Measurements from ENCODE around the gene LIF. TPM values are rescaled to one million over a fixed set of nuclear protein-coding genes. Genes with fewer than 3 reads are reported as not detected.
"Not testable (repeated sequence)": the region's sequence is repeated elsewhere in the genome, so short reads cannot be mapped to it uniquely, and the experiment has no call there.

The LIF gene
- total RNA-seq, 1 donor from 2014 or later, result 0.23 TPM

- Mint-ChIP-seq H3K4me1 (ENCODE audit: unreplicated experiment) (peaks cover 3% of the 10 kb centered on the region), H3K27me3 (ENCODE audit: unreplicated experiment) (peaks cover 5% of the 10 kb centered on the region), H3K4me3 (ENCODE audit: unreplicated experiment) (no peak overlapping the region), H3K9me3 (ENCODE audit: unreplicated experiment) (no peaks in the 10 kb centered on the region), H3K36me3 (ENCODE audit: low read depth, unreplicated experiment) (no peaks in the 10 kb centered on the region), H3K27ac (ENCODE audit: unreplicated experiment) (no peak overlapping the region)
- TF ChIP-seq, protein P1, sequence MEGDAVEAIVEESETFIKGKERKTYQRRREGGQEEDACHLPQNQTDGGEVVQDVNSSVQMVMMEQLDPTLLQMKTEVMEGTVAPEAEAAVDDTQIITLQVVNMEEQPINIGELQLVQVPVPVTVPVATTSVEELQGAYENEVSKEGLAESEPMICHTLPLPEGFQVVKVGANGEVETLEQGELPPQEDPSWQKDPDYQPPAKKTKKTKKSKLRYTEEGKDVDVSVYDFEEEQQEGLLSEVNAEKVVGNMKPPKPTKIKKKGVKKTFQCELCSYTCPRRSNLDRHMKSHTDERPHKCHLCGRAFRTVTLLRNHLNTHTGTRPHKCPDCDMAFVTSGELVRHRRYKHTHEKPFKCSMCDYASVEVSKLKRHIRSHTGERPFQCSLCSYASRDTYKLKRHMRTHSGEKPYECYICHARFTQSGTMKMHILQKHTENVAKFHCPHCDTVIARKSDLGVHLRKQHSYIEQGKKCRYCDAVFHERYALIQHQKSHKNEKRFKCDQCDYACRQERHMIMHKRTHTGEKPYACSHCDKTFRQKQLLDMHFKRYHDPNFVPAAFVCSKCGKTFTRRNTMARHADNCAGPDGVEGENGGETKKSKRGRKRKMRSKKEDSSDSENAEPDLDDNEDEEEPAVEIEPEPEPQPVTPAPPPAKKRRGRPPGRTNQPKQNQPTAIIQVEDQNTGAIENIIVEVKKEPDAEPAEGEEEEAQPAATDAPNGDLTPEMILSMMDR (IDR thresholded peaks at IDR 0.05; ENCODE audit: unreplicated experiment), result no peak
- DNase-seq (ENCODE audit: low spot score), result no peak
Observed at GRCh38 chr22:30217698-30218560, 28.6 kb downstream of the LIF start.

DNA sequence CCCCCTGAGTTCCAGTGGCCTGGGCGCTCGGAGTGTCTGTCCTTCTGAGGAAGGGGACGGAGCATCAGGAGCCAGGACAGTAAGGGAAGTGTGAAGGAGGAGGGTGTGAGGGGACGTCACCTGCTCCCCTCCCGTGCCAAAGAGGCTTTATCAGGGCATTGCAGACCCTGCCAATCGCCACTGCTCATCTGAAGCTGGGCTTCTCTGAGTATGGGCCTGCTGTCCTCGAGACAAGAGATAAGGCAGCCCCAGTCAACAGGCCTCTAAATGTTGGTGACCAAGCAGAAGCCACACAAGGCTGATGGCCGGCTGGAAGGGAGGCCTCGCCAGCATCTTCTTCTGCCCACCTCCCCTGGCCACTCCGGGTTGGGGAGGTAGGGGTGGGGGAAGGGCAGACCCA is 29.8 kb downstream of the LIF start:
- H3K4me1 Mint-ChIP-seq (ENCODE audit: unreplicated experiment), result peaks cover 2% of the 10 kb centered on the region
- H3K4me3 Mint-ChIP-seq (ENCODE audit: unreplicated experiment), result no peak overlapping the region
- TF ChIP-seq, protein P1 (IDR thresholded peaks at IDR 0.05; ENCODE audit: unreplicated experiment), result no peak
- no peak for DNase-seq (ENCODE audit: low spot score)
- H3K27me3 Mint-ChIP-seq (ENCODE audit: unreplicated experiment), result peaks cover 5% of the 10 kb centered on the region
- no peak overlapping the region for H3K27ac Mint-ChIP-seq (ENCODE audit: unreplicated experiment)
- H3K9me3 Mint-ChIP-seq (ENCODE audit: unreplicated experiment), result no peaks in the 10 kb centered on the region
- no peaks in the 10 kb centered on the region for H3K36me3 Mint-ChIP-seq (ENCODE audit: low read depth, unreplicated experiment)

DNA sequence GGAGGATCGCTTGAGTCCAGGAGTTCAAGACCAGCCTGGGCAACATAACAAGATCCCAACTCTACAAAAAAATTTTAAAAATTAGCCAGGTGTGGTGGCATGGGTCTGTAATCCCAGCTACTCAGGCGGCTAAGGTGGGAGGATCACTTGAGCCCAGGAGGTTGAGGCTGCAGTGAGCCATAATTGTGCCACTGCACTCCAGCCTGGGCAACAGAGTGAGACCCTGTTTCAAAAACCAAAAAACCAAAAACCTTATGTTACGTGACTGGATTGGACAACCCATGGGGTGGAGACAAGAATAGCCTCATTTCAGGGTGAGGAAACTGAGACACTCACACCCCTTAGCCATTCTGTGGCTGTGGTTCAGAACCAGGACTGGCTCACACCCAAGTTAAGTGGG is 30.3 kb downstream of the LIF start:
- not testable (repeated sequence) for H3K27ac Mint-ChIP-seq (ENCODE audit: unreplicated experiment); H3K36me3 Mint-ChIP-seq (ENCODE audit: low read depth, unreplicated experiment); H3K9me3 Mint-ChIP-seq (ENCODE audit: unreplicated experiment); H3K4me3 Mint-ChIP-seq (ENCODE audit: unreplicated experiment); H3K27me3 Mint-ChIP-seq (ENCODE audit: unreplicated experiment); DNase-seq (ENCODE audit: low spot score); H3K4me1 Mint-ChIP-seq (ENCODE audit: unreplicated experiment)

- DNase-seq (ENCODE audit: low spot score), result no peak
- H3K4me1 Mint-ChIP-seq (ENCODE audit: unreplicated experiment), result no peaks in the 10 kb centered on the region
- no peak overlapping the region for H3K27ac Mint-ChIP-seq (ENCODE audit: unreplicated experiment)
- TF ChIP-seq, protein P1 (IDR thresholded peaks at IDR 0.05; ENCODE audit: unreplicated experiment), result no peak
- H3K27me3 Mint-ChIP-seq (ENCODE audit: unreplicated experiment), result peaks cover 2% of the 10 kb centered on the region
- H3K4me3 Mint-ChIP-seq (ENCODE audit: unreplicated experiment), result no peak overlapping the region
- no peaks in the 10 kb centered on the region for H3K36me3 Mint-ChIP-seq (ENCODE audit: low read depth, unreplicated experiment)
- H3K9me3 Mint-ChIP-seq (ENCODE audit: unreplicated experiment), result no peaks in the 10 kb centered on the region
Observed at GRCh38 chr22:30214703-30215407, 31.7 kb downstream of the LIF start.

DNA sequence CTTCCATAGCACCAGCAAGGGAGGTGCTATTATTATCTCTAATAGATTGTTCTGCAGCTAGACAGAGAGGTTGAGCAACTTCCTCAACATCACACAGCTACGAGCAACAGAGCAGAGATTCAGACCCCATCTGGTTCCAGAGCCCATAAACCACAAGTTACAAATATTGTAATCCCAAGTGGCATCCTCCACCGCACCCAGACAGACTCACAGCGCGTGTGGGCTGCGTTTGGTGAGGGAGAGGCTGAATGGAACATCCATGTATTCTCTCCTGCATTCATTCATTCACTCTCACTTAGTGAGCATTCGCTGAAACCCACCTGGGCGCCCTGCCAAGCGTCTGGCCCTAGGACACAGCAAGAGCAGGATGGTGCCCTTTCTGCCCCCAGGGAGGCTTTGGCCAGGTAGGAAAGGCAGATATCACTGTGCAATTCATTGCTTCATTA is 33.5 kb downstream of the LIF start:
- no peaks in the 10 kb centered on the region for H3K36me3 Mint-ChIP-seq (ENCODE audit: low read depth, unreplicated experiment)
- H3K4me1 Mint-ChIP-seq (ENCODE audit: unreplicated experiment), result peaks cover 7% of the 10 kb centered on the region
- peaks cover 5% of the 10 kb centered on the region for H3K27me3 Mint-ChIP-seq (ENCODE audit: unreplicated experiment)

More for the DNA sequence above, 33.5 kb downstream of the LIF start:
- H3K27ac Mint-ChIP-seq (ENCODE audit: unreplicated experiment), result no peak overlapping the region
- DNase-seq (ENCODE audit: low spot score), result no peak
- no peaks in the 10 kb centered on the region for H3K9me3 Mint-ChIP-seq (ENCODE audit: unreplicated experiment)
- H3K4me3 Mint-ChIP-seq (ENCODE audit: unreplicated experiment), result no peak overlapping the region
- TF ChIP-seq, protein P1 (IDR thresholded peaks at IDR 0.05; ENCODE audit: unreplicated experiment), result no peak
